H1 (cell line): ENCODE results near the gene KAT14. TPM values are rescaled to one million over a fixed set of nuclear protein-coding genes. Genes with fewer than 3 reads are reported as not detected.

Experiments
- CTCF ChIA-PET: fragments of 300-600 bp; sonication (Branson Sonifier 250); formaldehyde crosslinking; loops from one replicate; lab custom pipeline; 2021; ENCODE audit not compliant: partially characterized antibody; lab: Charles Lee
- POLR2A ChIA-PET: fragments of 300-600 bp; sonication (Branson Sonifier 250); formaldehyde crosslinking; loops from one replicate; lab custom pipeline; 2021; ENCODE audit warnings: inconsistent platforms; ENCODE audit not compliant: partially characterized antibody; lab: Charles Lee
- DNase-seq, 2 experiments: peaks; one replicate each; pipeline versions ENCODE4 v3.0.0 to v3.0.0-alpha.2; 2010 to 2022; ENCODE audit warnings: low spot score in 2 of 2, low read depth in 1 of 2, mixed read lengths in 1 of 2
- FAIRE-seq: peaks from 2 replicates; lab custom pipeline; 2011; peaks lifted over from hg19 to GRCh38; lab: Jason Lieb, UNC
- H2AFZ ChIP-seq: 2 replicates; pipeline ENCODE4 v1.8.1; 2012; ENCODE audit warnings: low read length, inconsistent platforms
- H2AK5ac ChIP-seq: 2 replicates; pipeline ENCODE4 v1.6.1; 2013; ENCODE audit warnings: low read depth, low read length
- H2BK120ac ChIP-seq: replicated peaks from 2 replicates; pipeline ENCODE3; 2013; ENCODE audit warnings: low read depth, low read length, inconsistent platforms
- H2BK12ac ChIP-seq: 2 replicates; pipeline ENCODE4 v1.6.1; 2013; ENCODE audit warnings: low read depth, low read length
- H2BK15ac ChIP-seq: 2 replicates; pipeline ENCODE4 v1.6.1; 2013; ENCODE audit warnings: low read length
- H2BK20ac ChIP-seq: 2 replicates; pipeline ENCODE4 v1.6.1; 2013; ENCODE audit warnings: low read length
- H2BK5ac ChIP-seq: 2 replicates; pipeline ENCODE4 v1.6.1; 2013; ENCODE audit warnings: low read depth, low read length
- H3K14ac ChIP-seq: 2 replicates; pipeline ENCODE4 v1.6.1; 2013; ENCODE audit warnings: inconsistent platforms; ENCODE audit not compliant: insufficient read length
- H3K18ac ChIP-seq: 2 replicates; pipeline ENCODE4 v1.6.1; 2013; ENCODE audit warnings: low read length; ENCODE audit errors: extremely low read depth
- H3K23ac ChIP-seq: 2 replicates; pipeline ENCODE4 v1.6.1; 2013; ENCODE audit warnings: inconsistent platforms; ENCODE audit not compliant: insufficient read length
- H3K23me2 ChIP-seq: 2 replicates; pipeline ENCODE4 v1.6.1; 2013; ENCODE audit warnings: low read depth, low read length
- H3K27ac ChIP-seq: 2 replicates; pipeline ENCODE4 v1.6.1; 2011; ENCODE audit warnings: low read depth, low read length, inconsistent platforms
- H3K27me3 ChIP-seq, 4 experiments: replicated peaks in 1 of 4; 1 replicate in 1 of 4; 2 replicates in 3 of 4; pipeline versions ENCODE4 v1.6.1 to v1.8.1; 2011 to 2013; ENCODE audit warnings: low read length in 3 of 4, mild to moderate bottlenecking in 3 of 4, inconsistent platforms in 2 of 4, mixed read lengths in 2 of 4, moderate library complexity in 1 of 4; ENCODE audit not compliant: control insufficient read depth in 3 of 4, insufficient read depth in 3 of 4; ENCODE audit errors: extremely low read depth in 1 of 4
- H3K36me3 ChIP-seq, 4 experiments: 2 replicates each; pipeline versions ENCODE4 v1.6.1 to v1.8.1; 2011 to 2013; ENCODE audit warnings: mild to moderate bottlenecking in 4 of 4, low read length in 3 of 4, moderate library complexity in 2 of 4, control low read depth in 1 of 4, inconsistent platforms in 1 of 4; ENCODE audit not compliant: insufficient read depth in 4 of 4, control insufficient read depth in 2 of 4
- H3K4ac ChIP-seq: replicated peaks from 2 replicates; pipeline ENCODE3; 2013; ENCODE audit warnings: low read length, low read depth, mixed read lengths, inconsistent platforms; ENCODE audit not compliant: insufficient read length
- H3K4me1 ChIP-seq, 4 experiments: replicated peaks in 1 of 4; 1 replicate in 1 of 4; 2 replicates in 3 of 4; pipeline versions ENCODE4 v1.6.1 to v1.8.1; 2011 to 2013; ENCODE audit warnings: low read length in 3 of 4, inconsistent platforms in 2 of 4, mixed read lengths in 1 of 4; ENCODE audit not compliant: insufficient read depth in 4 of 4, control insufficient read depth in 3 of 4
- H3K4me2 ChIP-seq, 2 experiments: 2 replicates each; pipeline versions ENCODE4 v1.6.1 to v1.8.1; 2011 to 2013; ENCODE audit warnings: low read depth in 2 of 2, low read length in 2 of 2, control low read depth in 1 of 2, inconsistent platforms in 1 of 2, mild to moderate bottlenecking in 1 of 2; ENCODE audit not compliant: insufficient read depth in 1 of 2
- H3K4me3 ChIP-seq, 4 experiments: fragments of 200-600, 300-600 bp in 1 of 4; sonication (generic), shearing (Covaris generic), sonication (Bioruptor Twin) in 1 of 4; 2 replicates each; pipeline versions ENCODE4 v1.5.1 to v1.8.1; 2011 to 2016; ENCODE audit warnings: low read length in 4 of 4, low read depth in 3 of 4, control low read depth in 2 of 4, inconsistent platforms in 2 of 4, mild to moderate bottlenecking in 2 of 4, mixed read lengths in 1 of 4, moderate library complexity in 1 of 4; ENCODE audit not compliant: insufficient read depth in 2 of 4; ENCODE audit errors: extremely low read depth in 1 of 4
- H3K56ac ChIP-seq: replicated peaks from 2 replicates; pipeline ENCODE3; 2013; ENCODE audit warnings: low read depth, mild to moderate bottlenecking, mixed read lengths, low read length, inconsistent platforms; ENCODE audit not compliant: insufficient read length
- H3K79me1 ChIP-seq: 2 replicates; pipeline ENCODE4 v1.6.1; 2013; ENCODE audit warnings: low read depth, low read length, control low read depth
- H3K79me2 ChIP-seq, 2 experiments: 2 replicates each; pipeline versions ENCODE4 v1.6.1 to v1.8.1; 2012 to 2013; ENCODE audit warnings: low read length in 2 of 2, mild to moderate bottlenecking in 2 of 2, inconsistent platforms in 1 of 2; ENCODE audit not compliant: insufficient read depth in 2 of 2, control insufficient read depth in 1 of 2
- H3K9ac ChIP-seq, 4 experiments: replicated peaks in 1 of 4; 1 replicate in 1 of 4; 2 replicates in 3 of 4; pipeline versions ENCODE4 v1.6.1 to v1.8.1; 2011 to 2013; ENCODE audit warnings: low read depth in 3 of 4, low read length in 3 of 4, control low read depth in 2 of 4, mild to moderate bottlenecking in 2 of 4, moderate library complexity in 2 of 4, inconsistent platforms in 1 of 4; ENCODE audit errors: extremely low read depth in 1 of 4
- H3K9me3 ChIP-seq, 2 experiments: 2 replicates each; pipeline versions ENCODE4 v1.6.1 to v1.8.1; 2012 to 2013; ENCODE audit warnings: mild to moderate bottlenecking in 2 of 2, moderate library complexity in 2 of 2, control low read depth in 1 of 2, inconsistent platforms in 1 of 2, low read depth in 1 of 2, low read length in 1 of 2, mixed read lengths in 1 of 2; ENCODE audit not compliant: insufficient read depth in 2 of 2
- H4K20me1 ChIP-seq, 2 experiments: replicated peaks in 1 of 2; 2 replicates each; pipeline versions ENCODE3 to v1.8.1; 2011 to 2013; ENCODE audit warnings: inconsistent platforms in 2 of 2, low read length in 2 of 2, mild to moderate bottlenecking in 1 of 2; ENCODE audit not compliant: insufficient read depth in 2 of 2, control insufficient read depth in 1 of 2
- H4K5ac ChIP-seq: 2 replicates; pipeline ENCODE4 v1.6.1; 2013; ENCODE audit warnings: low read length, low read depth, mixed read lengths, inconsistent platforms; ENCODE audit not compliant: insufficient read length
- H4K8ac ChIP-seq: 2 replicates; pipeline ENCODE4 v1.8.0; 2013; ENCODE audit warnings: mild to moderate bottlenecking, moderate library complexity, low read length, inconsistent platforms; ENCODE audit not compliant: insufficient read depth; ENCODE audit errors: extremely low read depth
- H4K91ac ChIP-seq: replicated peaks from 2 replicates; pipeline ENCODE3; 2013; ENCODE audit warnings: low read length, mixed read lengths, inconsistent platforms; ENCODE audit not compliant: insufficient read length
- BACH1 ChIP-seq: IDR thresholded peaks from 2 replicates; pipeline ENCODE4 v1.6.1; 2012; ENCODE audit warnings: low read length, improper control_type of control experiment
- BCL11A ChIP-seq, 2 experiments: IDR thresholded peaks; one replicate each; pipeline ENCODE4 v1.6.1; 2011; ENCODE audit warnings: low read depth in 2 of 2, low read length in 2 of 2, mild to moderate bottlenecking in 2 of 2
- CEBPB ChIP-seq: IDR thresholded peaks from 2 replicates; pipeline ENCODE4 v1.6.1; 2012; ENCODE audit warnings: low read depth, low read length
- EGR1 ChIP-seq: IDR thresholded peaks from 2 replicates; pipeline ENCODE4 v1.6.1; 2011; ENCODE audit warnings: low read depth, low read length, borderline replicate concordance
- EZH2 ChIP-seq: fragments of 200-600 bp; sonication (generic); IDR thresholded peaks from 2 replicates; pipeline ENCODE4 v1.7.1; 2012; ENCODE audit warnings: low read depth, mild to moderate bottlenecking, moderate library complexity, low read length, inconsistent platforms; ENCODE audit not compliant: severe bottlenecking
- MAX ChIP-seq: IDR thresholded peaks from 2 replicates; pipeline ENCODE4 v1.6.1; 2012; ENCODE audit warnings: inconsistent platforms
- RAD21 ChIP-seq, 2 experiments: IDR thresholded peaks in 1 of 2; conservative IDR thresholded peaks in 1 of 2; 2 replicates each; pipeline ENCODE4 v1.6.1; 2011; ENCODE audit warnings: low read depth in 2 of 2, low read length in 2 of 2, improper control_type of control experiment in 1 of 2, inconsistent platforms in 1 of 2, mild to moderate bottlenecking in 1 of 2, moderate library complexity in 1 of 2
- RXRA ChIP-seq: IDR thresholded peaks from 2 replicates; pipeline ENCODE4 v1.6.1; 2011; ENCODE audit warnings: low read depth, mild to moderate bottlenecking, low read length, moderate library complexity; ENCODE audit not compliant: insufficient read depth
- SIX5 ChIP-seq: IDR thresholded peaks from 2 replicates; pipeline ENCODE4 v1.6.1; 2011; ENCODE audit warnings: mild to moderate bottlenecking, low read depth, low read length
- TAF7 ChIP-seq: optimal IDR thresholded peaks from 2 replicates; pipeline ENCODE3; 2011; ENCODE audit warnings: low read depth, mild to moderate bottlenecking, inconsistent platforms, low read length, moderate library complexity, borderline replicate concordance
- YY1 ChIP-seq: IDR thresholded peaks from 2 replicates; pipeline ENCODE4 v1.6.1; 2011; ENCODE audit warnings: low read depth, mild to moderate bottlenecking, low read length
- whole genome bisulfite sequencing, 2 experiments: shearing (Covaris generic) in 1 of 2; methylation state at CpG; one replicate each; pipeline versions ENCODE4 v1.1.6 to v1.1.7; 2013 to 2015; ENCODE audit warnings: low lambda C conversion rate in 2 of 2, mixed read lengths in 2 of 2, inconsistent platforms in 1 of 2, low coverage in 1 of 2, missing lambda C conversion rate in 1 of 2; ENCODE audit not compliant: insufficient replicate concordance in 2 of 2, insufficient coverage in 1 of 2, insufficient read length in 1 of 2; ENCODE audit errors: extremely low coverage in 1 of 2, missing lambda C conversion rate in 1 of 2; 5-methylcytosine and 5-hydroxymethylcytosine counted together
- polyA plus RNA-seq, 7 experiments: library from polyadenylated mRNA; depleted of rRNA in 3 of 7; stranded (reverse) in 5 of 7; unstranded in 2 of 7; fragments of >200 nt in 5 of 7; fragments of 200-250 nt in 2 of 7; gene quantifications; 1 replicate in 5 of 7; 2 replicates in 1 of 7; 4 replicates in 1 of 7; pipeline versions ENCODE4 v1.2.1 to v1.2.3, GENCODE V29; 2011 to 2013; ENCODE audit warnings: missing spikeins in 2 of 7, mixed read lengths in 2 of 7
- total RNA-seq: library from RNA; stranded (reverse); fragmentation: NEBNext Ultra II Directional; extraction: Animal tissue kit (Norgen Biotek cat#: 25700); gene quantifications from 2 replicates; pipeline ENCODE4 v1.2.1, GENCODE V29; 2021

Gene KAT14
- total and polyA plus RNA-seq, 2 of the 8 experiments (the other 6 are each of a cell fraction or from before 2014, with no cell fraction given), result 17.3 to 29.3 TPM

- DNase-seq, result no peak
- no peak for TF ChIP-seq RXRA
- TF ChIP-seq YY1, result no peak
- no peak for TF ChIP-seq BCL11A (IDR thresholded peaks at IDR 0.05; ENCODE audit: low read depth in 2 of 2, low read length in 2 of 2)
- no peak for TF ChIP-seq BACH1
- no peak for TF ChIP-seq TAF7
- TF ChIP-seq EZH2, result no peak
- no peak for TF ChIP-seq SIX5
- no peak for TF ChIP-seq MAX
- no peak for TF ChIP-seq EGR1
- no peak for TF ChIP-seq CEBPB
- no peak for TF ChIP-seq RAD21 (IDR thresholded peaks at IDR 0.05 in 1 of 2, conservative IDR thresholded peaks at IDR 0.05 in 1 of 2; ENCODE audit: low read depth in 2 of 2, low read length in 2 of 2)
- ChIA-PET POLR2A (interaction anchor here (1.4 to 1.8 kb wide), 2 partner anchors 8 to 15 kb away, joined by 3 to 6 read pairs; no protein-coding TSS in a partner anchor), CTCF (interaction anchor here (0.7 to 1.4 kb wide), 3 partner anchors 8 to 142 kb away, joined by 3 to 4 read pairs (median 3); no protein-coding TSS in a partner anchor)
- Histone ChIP-seq H3K9ac (no peak overlapping the region), H3K9me3 (peaks cover 0 to 6% of the 10 kb centered on the region in 2 experiments; a peak in 1 of 4 replicates), H2BK15ac (no peak overlapping the region), H3K27ac (no peak overlapping the region), H2BK20ac (no peak overlapping the region), H2AK5ac (no peak overlapping the region), H3K56ac (no peak overlapping the region), H2BK12ac (no peak overlapping the region), H4K5ac (no peak overlapping the region), H3K36me3 (peaks cover 0 to 4% (median 1%) of the 10 kb centered on the region in 4 experiments; a peak in 2 of 8 replicates), H3K14ac (no peak overlapping the region), H4K20me1 (peaks cover 0 to 2% of the 10 kb centered on the region in 2 experiments), H3K79me1 (no peaks in the 10 kb centered on the region), H3K4me3 (no peak overlapping the region), H3K23me2 (no peaks in the 10 kb centered on the region), H4K8ac (no peak overlapping the region), H2BK5ac (no peak overlapping the region), H4K91ac (no peak overlapping the region), H3K27me3 (no peaks in the 10 kb centered on the region), H3K4me2 (no peak overlapping the region), H2BK120ac (no peak overlapping the region), H3K4ac (no peak overlapping the region), H3K23ac (no peak overlapping the region), H3K4me1 (no peaks in the 10 kb centered on the region), H2AFZ (no peak overlapping the region), H3K79me2 (peaks cover 0 to 26% of the 10 kb centered on the region in 2 experiments; a peak in 2 of 4 replicates), H3K18ac (no peak overlapping the region)
- no peak for FAIRE-seq
- 94% methylated on average over 14 of the region's 14 CpGs; no CpG with 5 or more reads in 1 of the 2 experiments for WGBS, 2 experiments
Measured at GRCh38 chr20:18174906-18175683, 37.4 kb downstream of the KAT14 start.
